Caco-2 (cell line): ENCODE measurements around the gene NRP1. TPM values are rescaled to one million over a fixed set of nuclear protein-coding genes. Genes with fewer than 3 reads are reported as not detected.

Experiments
- BruUV-seq: library from RNA; stranded (reverse); fragments of 400-500 nt; replicated peaks from 2 replicates; lab custom pipeline; 2021; lab: Mats Ljungman, UMichigan
- CTCF ChIA-PET: fragments of 300-600 bp; sonication (Branson Sonifier 250); formaldehyde crosslinking; loops from one replicate; lab custom pipeline; 2022; ENCODE audit warnings: antibody characterized with exemption; lab: Charles Lee
- POLR2A ChIA-PET: fragments of 300-600 bp; sonication (Branson Sonifier 250); formaldehyde crosslinking; loops from one replicate; lab custom pipeline; 2022; ENCODE audit warnings: antibody characterized with exemption; lab: Charles Lee
- DNase-seq, 2 experiments: peaks; one replicate each; pipeline versions ENCODE4 v3.0.0 to v3.0.0-alpha.2; 2020 to 2022
- H3K27me3 ChIP-seq: replicated peaks from 2 replicates; pipeline ENCODE4 v1.6.0; 2011; ENCODE audit warnings: low read length; ENCODE audit not compliant: control insufficient read depth, insufficient read depth
- H3K36me3 ChIP-seq: 2 replicates; pipeline ENCODE4 v1.5.1; 2011; ENCODE audit warnings: low read length; ENCODE audit not compliant: control insufficient read depth, insufficient read depth
- H3K4me1 ChIP-seq: fragments of 250-450 bp; sonication (Bioruptor Pico); 2 replicates; pipeline ENCODE4 v1.5.1; 2020; ENCODE audit warnings: mild to moderate bottlenecking
- H3K4me3 ChIP-seq: 2 replicates; pipeline ENCODE4 v1.5.1; 2011; ENCODE audit warnings: low read depth, mild to moderate bottlenecking, control low read depth, low read length
- H3K9me3 ChIP-seq: fragments of 250-450 bp; sonication (Bioruptor Pico); 2 replicates; pipeline ENCODE4 v1.5.1; 2020; ENCODE audit warnings: mild to moderate bottlenecking, moderate library complexity
- H3K27ac Mint-ChIP-seq: one replicate; pipeline ENCODE4 v1.8.0; 2022; ENCODE audit warnings: mixed read lengths; ENCODE audit not compliant: unreplicated experiment
- H3K27me3 Mint-ChIP-seq: one replicate; pipeline ENCODE4 v1.8.0; 2022; ENCODE audit warnings: mixed read lengths; ENCODE audit not compliant: insufficient read depth, unreplicated experiment
- H3K36me3 Mint-ChIP-seq: one replicate; pipeline ENCODE4 v1.8.0; 2022; ENCODE audit warnings: mild to moderate bottlenecking, mixed read lengths; ENCODE audit not compliant: insufficient read depth, unreplicated experiment
- H3K4me1 Mint-ChIP-seq: one replicate; pipeline ENCODE4 v1.8.0; 2022; ENCODE audit warnings: low read depth, mixed read lengths; ENCODE audit not compliant: unreplicated experiment
- H3K4me3 Mint-ChIP-seq: one replicate; pipeline ENCODE4 v1.8.0; 2022; ENCODE audit warnings: mild to moderate bottlenecking, moderate library complexity, mixed read lengths; ENCODE audit not compliant: unreplicated experiment
- H3K9me3 Mint-ChIP-seq: one replicate; pipeline ENCODE4 v1.8.0; 2022; ENCODE audit warnings: mixed read lengths; ENCODE audit not compliant: unreplicated experiment
- CTCF ChIP-seq, 2 experiments: fragments of 200-600 bp in 1 of 2; IDR thresholded peaks; 1 replicate in 1 of 2; 2 replicates in 1 of 2; pipeline versions ENCODE4 v1.5.1 to v1.8.0; 2011 to 2022; ENCODE audit warnings: antibody characterized with exemption in 1 of 2, control low read depth in 1 of 2, inconsistent platforms in 1 of 2, low read depth in 1 of 2, low read length in 1 of 2, mild to moderate bottlenecking in 1 of 2, moderate library complexity in 1 of 2; ENCODE audit not compliant: insufficient read depth in 1 of 2, severe bottlenecking in 1 of 2, unreplicated experiment in 1 of 2
- intact Hi-C: fragments of 100-400 bp; cut with micrococcal nuclease; formaldehyde crosslinking; loops from one replicate; pipeline ENCODE4 v1.10.0; 2022; ENCODE audit not compliant: unreplicated experiment
- total RNA-seq: library from RNA; stranded (reverse); gene quantifications from 2 replicates; pipeline ENCODE4 v1.2.3, GENCODE V29; 2022

Gene NRP1
- total RNA-seq, 1 experiment from 2014 or later: 123 TPM

GRCh38 chr10:33241351-33241750 is 93.1 kb downstream of the NRP1 start:
- Histone ChIP-seq H3K9me3 (no peaks in the 10 kb centered on the region), H3K27me3 (no peaks in the 10 kb centered on the region), H3K4me3 (no peak overlapping the region), H3K4me1 (peaks cover 85% of the 10 kb centered on the region), H3K36me3 (no peaks in the 10 kb centered on the region)
- ChIA-PET POLR2A (no interaction called here), CTCF (no interaction called here)
- Mint-ChIP-seq H3K4me3 (no peak overlapping the region), H3K27me3 (no peaks in the 10 kb centered on the region), H3K4me1 (peaks cover 33% of the 10 kb centered on the region), H3K9me3 (no peaks in the 10 kb centered on the region), H3K27ac (no peak overlapping the region), H3K36me3 (peaks cover 52% of the 10 kb centered on the region)
- no TSS peak for BruUV-seq
- TF ChIP-seq CTCF (IDR thresholded peaks at IDR 0.05; ENCODE audit: insufficient read depth in 1 of 2, low read depth in 1 of 2, low read length in 1 of 2, severe bottlenecking in 1 of 2, unreplicated experiment in 1 of 2): no peak
- no peak for DNase-seq
- intact Hi-C loops: no loop called here

GRCh38 chr10:33240931-33241330 is 93.5 kb downstream of the NRP1 start:
- intact Hi-C loops: no loop called here
- Mint-ChIP-seq H3K9me3 (no peaks in the 10 kb centered on the region), H3K4me3 (no peak overlapping the region), H3K27me3 (no peaks in the 10 kb centered on the region), H3K27ac (no peak overlapping the region), H3K4me1 (peaks cover 33% of the 10 kb centered on the region), H3K36me3 (peaks cover 52% of the 10 kb centered on the region)
- no peak for DNase-seq
- Histone ChIP-seq H3K9me3 (no peaks in the 10 kb centered on the region), H3K27me3 (no peaks in the 10 kb centered on the region), H3K4me1 (peaks cover 89% of the 10 kb centered on the region), H3K36me3 (no peaks in the 10 kb centered on the region), H3K4me3 (no peak overlapping the region)
- BruUV-seq: no TSS peak
- ChIA-PET CTCF (no interaction called here), POLR2A (interaction anchor here (0.9 kb wide), 1 partner anchor 15 kb away, joined by 3 read pairs; no protein-coding TSS in a partner anchor)
- TF ChIP-seq CTCF (IDR thresholded peaks at IDR 0.05; ENCODE audit: insufficient read depth in 1 of 2, low read depth in 1 of 2, low read length in 1 of 2, severe bottlenecking in 1 of 2, unreplicated experiment in 1 of 2): no peak

GRCh38 chr10:33240258-33240657 is 94.2 kb downstream of the NRP1 start:
- Mint-ChIP-seq H3K36me3 (peaks cover 52% of the 10 kb centered on the region), H3K27me3 (no peaks in the 10 kb centered on the region), H3K27ac (no peak overlapping the region), H3K4me1 (peaks cover 38% of the 10 kb centered on the region), H3K4me3 (no peak overlapping the region), H3K9me3 (no peaks in the 10 kb centered on the region)
- peaks cover 96% of the 10 kb centered on the region for H3K4me1 ChIP-seq
- H3K36me3 ChIP-seq: no peaks in the 10 kb centered on the region
- DNase-seq: no peak
- BruUV-seq: no TSS peak
- no peaks in the 10 kb centered on the region for H3K9me3 ChIP-seq
- TF ChIP-seq CTCF (IDR thresholded peaks at IDR 0.05; ENCODE audit: insufficient read depth in 1 of 2, low read depth in 1 of 2, low read length in 1 of 2, severe bottlenecking in 1 of 2, unreplicated experiment in 1 of 2): no peak
- POLR2A ChIA-PET: interaction anchor here (0.9 kb wide), 1 partner anchor 15 kb away, joined by 3 read pairs; no protein-coding TSS in a partner anchor
- H3K27me3 ChIP-seq: no peaks in the 10 kb centered on the region
- no peak overlapping the region for H3K4me3 ChIP-seq
- CTCF ChIA-PET: no interaction called here
- intact Hi-C loops: no loop called here
